Fibroblast of mammary gland (primary cell): ENCODE data around the gene LRP1B.

Experiments used
- DNase-seq: peaks from one replicate; pipeline ENCODE4 v3.0.0-alpha.2; 2010; ENCODE audit warnings: low read depth
- H3K4me3 ChIP-seq: 2 replicates; pipeline ENCODE4 v1.5.1; 2011; ENCODE audit warnings: low read depth, mild to moderate bottlenecking, low read length, moderate library complexity; ENCODE audit not compliant: control insufficient read depth
- CTCF ChIP-seq: conservative IDR thresholded peaks from 2 replicates; pipeline ENCODE4 v1.5.1; 2011; ENCODE audit warnings: low read depth, low read length, inconsistent platforms; ENCODE audit not compliant: control insufficient read depth, insufficient read depth

LRP1B gene

GRCh38 chr2:140892911-140893637 lies 1237.7 kb downstream of the LRP1B start:
- DNase-seq, result no peak
- no peak for TF ChIP-seq CTCF
- no peak overlapping the region for H3K4me3 ChIP-seq

- DNase-seq, result peak; percentile 20
These were observed 1238.4 kb downstream of the LRP1B start for GRCh38 chr2:140892436-140892835.

GRCh38 chr2:140891614-140892212 lies 1239.1 kb downstream of the LRP1B start:
- TF ChIP-seq CTCF, result peak; percentile 1
- H3K4me3 ChIP-seq, result no peak overlapping the region
- DNase-seq, result no peak

More at GRCh38 chr2:140892436-140892835, 1238.4 kb downstream of the LRP1B start:
- H3K4me3 ChIP-seq, result no peak overlapping the region
- TF ChIP-seq CTCF, result no peak

GRCh38 chr2:140882671-140883620 lies 1247.9 kb downstream of the LRP1B start:
- DNase-seq, result peak; percentile 41
- TF ChIP-seq CTCF, result no peak
- no peak overlapping the region for H3K4me3 ChIP-seq

- no peak for DNase-seq
- no peak overlapping the region for H3K4me3 ChIP-seq
- TF ChIP-seq CTCF, result no peak
These were observed 1250.2 kb downstream of the LRP1B start for GRCh38 chr2:140880573-140880972.

GRCh38 chr2:140876015-140876414 lies 1254.8 kb downstream of the LRP1B start:
- no peak overlapping the region for H3K4me3 ChIP-seq
- no peak for TF ChIP-seq CTCF
- DNase-seq, result no peak
